ENCODE measurements around the gene ACOT7.

DNA sequence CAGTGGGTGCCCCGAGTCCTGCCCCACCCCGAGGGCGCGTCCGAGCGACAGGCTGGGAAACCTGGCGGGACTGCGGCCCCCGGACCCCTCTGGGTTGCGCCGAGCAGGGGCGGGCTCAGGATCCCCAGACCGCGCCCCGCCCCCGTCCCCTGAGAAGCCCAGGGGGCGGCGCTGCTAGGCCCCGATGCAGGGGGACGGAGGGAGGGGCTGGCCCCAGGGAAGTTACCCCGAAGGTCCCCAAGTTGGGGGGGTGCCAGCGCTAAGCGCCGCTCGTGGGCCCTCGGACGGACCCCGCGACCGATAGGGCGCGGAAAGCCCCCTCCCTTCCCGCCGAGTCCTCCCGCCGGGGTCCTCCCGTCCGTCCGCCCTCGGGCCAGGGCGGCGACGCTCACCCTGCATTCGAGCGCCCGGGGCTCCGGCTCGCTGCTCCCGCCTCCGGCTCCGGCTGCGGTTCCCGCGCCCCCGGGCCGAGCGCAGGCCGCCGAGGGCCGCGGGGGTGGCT lies 133.1 kb downstream of the ACOT7 start:
- TF ChIP-seq, protein P1, sequence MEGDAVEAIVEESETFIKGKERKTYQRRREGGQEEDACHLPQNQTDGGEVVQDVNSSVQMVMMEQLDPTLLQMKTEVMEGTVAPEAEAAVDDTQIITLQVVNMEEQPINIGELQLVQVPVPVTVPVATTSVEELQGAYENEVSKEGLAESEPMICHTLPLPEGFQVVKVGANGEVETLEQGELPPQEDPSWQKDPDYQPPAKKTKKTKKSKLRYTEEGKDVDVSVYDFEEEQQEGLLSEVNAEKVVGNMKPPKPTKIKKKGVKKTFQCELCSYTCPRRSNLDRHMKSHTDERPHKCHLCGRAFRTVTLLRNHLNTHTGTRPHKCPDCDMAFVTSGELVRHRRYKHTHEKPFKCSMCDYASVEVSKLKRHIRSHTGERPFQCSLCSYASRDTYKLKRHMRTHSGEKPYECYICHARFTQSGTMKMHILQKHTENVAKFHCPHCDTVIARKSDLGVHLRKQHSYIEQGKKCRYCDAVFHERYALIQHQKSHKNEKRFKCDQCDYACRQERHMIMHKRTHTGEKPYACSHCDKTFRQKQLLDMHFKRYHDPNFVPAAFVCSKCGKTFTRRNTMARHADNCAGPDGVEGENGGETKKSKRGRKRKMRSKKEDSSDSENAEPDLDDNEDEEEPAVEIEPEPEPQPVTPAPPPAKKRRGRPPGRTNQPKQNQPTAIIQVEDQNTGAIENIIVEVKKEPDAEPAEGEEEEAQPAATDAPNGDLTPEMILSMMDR (IDR thresholded peaks at IDR 0.05) = no peak
- TF ChIP-seq EP300 (IDR thresholded peaks at IDR 0.05) (no peak), POLR2AphosphoS5 (IDR thresholded peaks at IDR 0.05) (no peak)
